ENCODE measurements around the gene INO80B. TPM values are rescaled to one million over a fixed set of nuclear protein-coding genes. Genes with fewer than 3 reads are reported as not detected.
A peak's percentile ranks its signal among the peaks of the same experiment; 100 is the strongest.

INO80B gene
- total RNA-seq, 1 donor from 2014 or later = 18.5 TPM

DNA sequence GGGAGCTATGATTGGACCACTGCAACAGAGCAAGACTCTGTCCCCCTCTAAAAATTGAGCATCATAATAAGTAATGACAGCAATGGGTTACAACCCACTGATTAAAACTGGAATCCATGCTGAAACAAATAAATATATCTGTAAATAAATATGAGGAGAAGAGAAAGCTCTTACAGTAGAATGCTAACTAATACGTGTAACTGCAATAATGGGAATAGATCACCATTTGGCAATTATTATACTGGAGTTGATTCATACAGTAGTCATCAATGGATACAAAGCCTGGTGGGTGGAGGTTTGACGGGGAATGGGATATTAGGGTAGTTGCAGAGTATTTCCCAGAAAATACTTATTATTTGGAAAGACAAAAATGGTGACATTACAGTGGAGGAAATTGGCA, 6.1 kb upstream of the INO80B start:
- peaks cover 1% of the 10 kb centered on the region for H3K27me3 Mint-ChIP-seq (ENCODE audit: unreplicated experiment)
- no peak overlapping the region for H3K4me3 Mint-ChIP-seq (ENCODE audit: unreplicated experiment)
- H3K9me3 Mint-ChIP-seq (ENCODE audit: unreplicated experiment) = peaks cover 5% of the 10 kb centered on the region
- peaks cover 3% of the 10 kb centered on the region for H3K4me1 Mint-ChIP-seq (ENCODE audit: low read depth, unreplicated experiment)
- no peak overlapping the region for H3K27ac Mint-ChIP-seq (ENCODE audit: unreplicated experiment)
- no peaks in the 10 kb centered on the region for H3K36me3 Mint-ChIP-seq (ENCODE audit: unreplicated experiment)
- TF ChIP-seq, protein P1, sequence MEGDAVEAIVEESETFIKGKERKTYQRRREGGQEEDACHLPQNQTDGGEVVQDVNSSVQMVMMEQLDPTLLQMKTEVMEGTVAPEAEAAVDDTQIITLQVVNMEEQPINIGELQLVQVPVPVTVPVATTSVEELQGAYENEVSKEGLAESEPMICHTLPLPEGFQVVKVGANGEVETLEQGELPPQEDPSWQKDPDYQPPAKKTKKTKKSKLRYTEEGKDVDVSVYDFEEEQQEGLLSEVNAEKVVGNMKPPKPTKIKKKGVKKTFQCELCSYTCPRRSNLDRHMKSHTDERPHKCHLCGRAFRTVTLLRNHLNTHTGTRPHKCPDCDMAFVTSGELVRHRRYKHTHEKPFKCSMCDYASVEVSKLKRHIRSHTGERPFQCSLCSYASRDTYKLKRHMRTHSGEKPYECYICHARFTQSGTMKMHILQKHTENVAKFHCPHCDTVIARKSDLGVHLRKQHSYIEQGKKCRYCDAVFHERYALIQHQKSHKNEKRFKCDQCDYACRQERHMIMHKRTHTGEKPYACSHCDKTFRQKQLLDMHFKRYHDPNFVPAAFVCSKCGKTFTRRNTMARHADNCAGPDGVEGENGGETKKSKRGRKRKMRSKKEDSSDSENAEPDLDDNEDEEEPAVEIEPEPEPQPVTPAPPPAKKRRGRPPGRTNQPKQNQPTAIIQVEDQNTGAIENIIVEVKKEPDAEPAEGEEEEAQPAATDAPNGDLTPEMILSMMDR (IDR thresholded peaks at IDR 0.05; ENCODE audit: partially characterized antibody, unreplicated experiment) = no peak
- no peak for DNase-seq

DNA sequence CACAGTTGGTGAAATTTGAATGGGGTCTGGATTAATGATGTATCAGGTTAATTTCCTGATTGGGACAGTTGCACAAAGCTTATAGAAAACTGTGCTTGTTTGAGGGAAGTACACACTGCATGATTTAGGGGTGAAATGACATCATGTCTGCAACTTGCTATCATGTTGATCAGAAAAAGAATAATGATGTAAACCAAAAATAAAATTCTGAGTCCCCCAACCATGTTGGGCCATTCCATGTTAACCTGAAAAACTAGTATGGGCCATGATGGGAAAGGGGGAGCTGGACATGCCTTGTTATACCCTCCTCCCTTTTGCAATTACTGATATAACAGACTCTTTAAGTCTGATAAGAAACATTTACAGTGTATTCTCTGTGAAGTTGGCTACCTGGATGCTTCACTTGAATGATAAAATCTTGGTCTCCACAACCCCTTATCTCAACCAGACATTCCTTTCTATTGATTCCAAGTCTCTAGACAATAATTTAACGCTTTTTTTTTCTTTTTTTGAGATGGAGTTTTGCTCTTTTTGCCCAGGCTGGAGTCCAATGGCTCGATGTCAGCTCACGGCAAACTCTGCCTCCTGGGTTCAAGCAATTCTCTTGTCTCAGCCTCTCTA, 4.2 kb upstream of the INO80B start:
- Mint-ChIP-seq H3K27ac (ENCODE audit: unreplicated experiment) (no peak overlapping the region), H3K4me3 (ENCODE audit: unreplicated experiment) (no peak overlapping the region), H3K4me1 (ENCODE audit: low read depth, unreplicated experiment) (peaks cover 7% of the 10 kb centered on the region), H3K9me3 (ENCODE audit: unreplicated experiment) (peaks cover 4% of the 10 kb centered on the region), H3K27me3 (ENCODE audit: unreplicated experiment) (peaks cover 2% of the 10 kb centered on the region), H3K36me3 (ENCODE audit: unreplicated experiment) (no peaks in the 10 kb centered on the region)
- DNase-seq = no peak
- TF ChIP-seq, protein P1 (IDR thresholded peaks at IDR 0.05; ENCODE audit: partially characterized antibody, unreplicated experiment) = no peak

- Mint-ChIP-seq H3K27me3 (ENCODE audit: unreplicated experiment) (peaks cover 22% of the 10 kb centered on the region), H3K36me3 (ENCODE audit: unreplicated experiment) (no peaks in the 10 kb centered on the region), H3K27ac (ENCODE audit: unreplicated experiment) (peak overlapping the region; percentile 95), H3K9me3 (ENCODE audit: unreplicated experiment) (peaks cover 16% of the 10 kb centered on the region), H3K4me1 (ENCODE audit: low read depth, unreplicated experiment) (peaks cover 20% of the 10 kb centered on the region), H3K4me3 (ENCODE audit: unreplicated experiment) (peak overlapping the region; percentile 92)
- TF ChIP-seq, protein P1 (IDR thresholded peaks at IDR 0.05; ENCODE audit: partially characterized antibody, unreplicated experiment) = no peak
- no peak for DNase-seq
Observed at GRCh38 chr2:74457129-74457548, 2.3 kb downstream of the INO80B start.

- Mint-ChIP-seq H3K4me1 (ENCODE audit: low read depth, unreplicated experiment) (peaks cover 20% of the 10 kb centered on the region), H3K9me3 (ENCODE audit: unreplicated experiment) (peaks cover 16% of the 10 kb centered on the region)
- TF ChIP-seq, protein P1 (IDR thresholded peaks at IDR 0.05; ENCODE audit: partially characterized antibody, unreplicated experiment) = no peak
Observed at GRCh38 chr2:74457549-74458131, 2.8 kb downstream of the INO80B start.

More at GRCh38 chr2:74457549-74458131, 2.8 kb downstream of the INO80B start:
- Mint-ChIP-seq H3K4me3 (ENCODE audit: unreplicated experiment) (peak overlapping the region; percentile 99), H3K36me3 (ENCODE audit: unreplicated experiment) (no peaks in the 10 kb centered on the region), H3K27me3 (ENCODE audit: unreplicated experiment) (peaks cover 22% of the 10 kb centered on the region), H3K27ac (ENCODE audit: unreplicated experiment) (peak overlapping the region; percentile 97)
- DNase-seq = peak; percentile 83

Measured in glutamatergic neuron (in vitro differentiated cells).